Neural cell (in vitro differentiated cells): ENCODE measurements around the gene SMTNL1. TPM values are rescaled to one million over a fixed set of nuclear protein-coding genes. Genes with fewer than 3 reads are reported as not detected.

Experiments
- H2AFZ ChIP-seq: fragments of 200-600, 300-800 bp; sonication (generic), shearing (Covaris generic); 2 replicates; pipeline ENCODE4 v1.6.0; 2014; ENCODE audit warnings: low read depth, mild to moderate bottlenecking, antibody characterized with exemption, low read length, moderate library complexity
- H3F3A ChIP-seq: fragments of 200-600 bp; shearing (Covaris generic); 2 replicates; pipeline ENCODE4 v1.6.1; 2016; ENCODE audit warnings: mild to moderate bottlenecking, moderate library complexity, mixed read lengths, antibody characterized with exemption, low read length; ENCODE audit not compliant: insufficient read depth, poor library complexity, severe bottlenecking
- H3K27ac ChIP-seq: fragments of 200-600, 300-800 bp; sonication (generic), shearing (Covaris generic); 2 replicates; pipeline ENCODE4 v1.5.1; 2014; ENCODE audit warnings: mild to moderate bottlenecking, low read length, moderate library complexity
- H3K27me3 ChIP-seq: fragments of 300-800, 200-600 bp; sonication (generic), shearing (Covaris generic); 2 replicates; pipeline ENCODE4 v1.6.0; 2014; ENCODE audit warnings: mild to moderate bottlenecking, low read depth, low read length, moderate library complexity; ENCODE audit not compliant: insufficient read depth
- H3K36me3 ChIP-seq: fragments of 300-800, 200-600 bp; sonication (generic), shearing (Covaris generic); 2 replicates; pipeline ENCODE4 v1.5.1; 2014; ENCODE audit warnings: mild to moderate bottlenecking, antibody characterized with exemption, low read length, moderate library complexity; ENCODE audit not compliant: insufficient read depth
- H3K4me2 ChIP-seq: fragments of 300-800, 200-600 bp; sonication (generic), shearing (Covaris generic); 2 replicates; pipeline ENCODE4 v1.6.0; 2014; ENCODE audit warnings: mild to moderate bottlenecking, low read length
- H3K4me3 ChIP-seq: fragments of 300-800, 200-600 bp; sonication (generic), shearing (Covaris generic); 2 replicates; pipeline ENCODE4 v1.5.1; 2014; ENCODE audit warnings: mild to moderate bottlenecking, low read length, moderate library complexity
- H3K79me2 ChIP-seq: fragments of 200-600 bp; shearing (Covaris generic); replicated peaks from 2 replicates; pipeline ENCODE4 v1.6.0; 2014; ENCODE audit warnings: mild to moderate bottlenecking, low read length, moderate library complexity; ENCODE audit not compliant: insufficient read depth
- H3K9ac ChIP-seq: fragments of 300-800, 200-600 bp; sonication (generic), shearing (Covaris generic); 2 replicates; pipeline ENCODE4 v1.6.1; 2016; ENCODE audit warnings: mild to moderate bottlenecking, low read length, mixed read lengths
- H3K9me2 ChIP-seq: fragments of 200-600 bp; shearing (Covaris generic); 2 replicates; pipeline ENCODE4 v1.6.1; 2016; ENCODE audit warnings: mild to moderate bottlenecking, low read length, mixed read lengths; ENCODE audit not compliant: insufficient read depth
- H3K9me3 ChIP-seq: fragments of 200-600, 300-800 bp; sonication (generic), shearing (Covaris generic); 2 replicates; pipeline ENCODE4 v1.6.1; 2016; ENCODE audit warnings: mild to moderate bottlenecking, mixed run types, low read length, moderate library complexity, mixed read lengths
- H4K20me1 ChIP-seq: fragments of 200-600 bp; shearing (Covaris generic); 2 replicates; pipeline ENCODE4 v1.6.1; 2016; ENCODE audit warnings: mild to moderate bottlenecking, mixed run types; ENCODE audit not compliant: insufficient read depth
- EP300 ChIP-seq: fragments of 450-650 bp; conservative IDR thresholded peaks from 2 replicates; pipeline ENCODE4 v1.6.1; 2014; ENCODE audit warnings: antibody characterized with exemption, mild to moderate bottlenecking, moderate library complexity; ENCODE audit not compliant: poor library complexity, severe bottlenecking
- EZH2 ChIP-seq: fragments of 200-600, 300-800 bp; shearing (Covaris generic), sonication (generic); IDR thresholded peaks from 2 replicates; pipeline ENCODE4 v1.6.1; 2014; ENCODE audit warnings: antibody characterized with exemption, low read length, borderline replicate concordance, mild to moderate bottlenecking; ENCODE audit not compliant: insufficient read depth, poor library complexity, severe bottlenecking
- MXI1 ChIP-seq: fragments of 450-650 bp; conservative IDR thresholded peaks from 2 replicates; pipeline ENCODE4 v1.6.1; 2014; ENCODE audit warnings: antibody characterized with exemption, mild to moderate bottlenecking; ENCODE audit not compliant: poor library complexity, severe bottlenecking
- POLR2AphosphoS5 ChIP-seq: IDR thresholded peaks from 2 replicates; pipeline ENCODE4 v1.6.1; 2012
- RAD21 ChIP-seq: fragments of 450-650 bp; conservative IDR thresholded peaks from 2 replicates; pipeline ENCODE4 v1.6.1; 2014; ENCODE audit warnings: antibody characterized with exemption, mild to moderate bottlenecking, moderate library complexity
- SMC3 ChIP-seq: fragments of 450-650 bp; conservative IDR thresholded peaks from 2 replicates; pipeline ENCODE4 v1.6.1; 2014; ENCODE audit warnings: antibody characterized with exemption, mild to moderate bottlenecking, moderate library complexity; ENCODE audit not compliant: poor library complexity
- TAF1 ChIP-seq: IDR thresholded peaks from 2 replicates; pipeline ENCODE4 v1.6.1; 2012; ENCODE audit warnings: low read depth
- polyA plus RNA-seq: library from polyadenylated mRNA; depleted of rRNA; stranded (reverse); fragments of >200 nt; gene quantifications from 2 replicates; pipeline ENCODE4 v1.2.3, GENCODE V29; 2014
- TF ChIP-seq, protein P1 (sequence below): IDR thresholded peaks from 2 replicates; pipeline ENCODE4 v1.6.1; 2012; ENCODE audit warnings: borderline replicate concordance
- TF ChIP-seq, protein P2 (sequence below): fragments of 450-650 bp; IDR thresholded peaks from 2 replicates; pipeline ENCODE4 v1.5.1; 2014; ENCODE audit warnings: antibody characterized with exemption, mild to moderate bottlenecking, moderate library complexity; ENCODE audit not compliant: poor library complexity, severe bottlenecking

Gene SMTNL1
- polyA plus RNA-seq, 1 donor from 2014 or later, result not detected

DNA sequence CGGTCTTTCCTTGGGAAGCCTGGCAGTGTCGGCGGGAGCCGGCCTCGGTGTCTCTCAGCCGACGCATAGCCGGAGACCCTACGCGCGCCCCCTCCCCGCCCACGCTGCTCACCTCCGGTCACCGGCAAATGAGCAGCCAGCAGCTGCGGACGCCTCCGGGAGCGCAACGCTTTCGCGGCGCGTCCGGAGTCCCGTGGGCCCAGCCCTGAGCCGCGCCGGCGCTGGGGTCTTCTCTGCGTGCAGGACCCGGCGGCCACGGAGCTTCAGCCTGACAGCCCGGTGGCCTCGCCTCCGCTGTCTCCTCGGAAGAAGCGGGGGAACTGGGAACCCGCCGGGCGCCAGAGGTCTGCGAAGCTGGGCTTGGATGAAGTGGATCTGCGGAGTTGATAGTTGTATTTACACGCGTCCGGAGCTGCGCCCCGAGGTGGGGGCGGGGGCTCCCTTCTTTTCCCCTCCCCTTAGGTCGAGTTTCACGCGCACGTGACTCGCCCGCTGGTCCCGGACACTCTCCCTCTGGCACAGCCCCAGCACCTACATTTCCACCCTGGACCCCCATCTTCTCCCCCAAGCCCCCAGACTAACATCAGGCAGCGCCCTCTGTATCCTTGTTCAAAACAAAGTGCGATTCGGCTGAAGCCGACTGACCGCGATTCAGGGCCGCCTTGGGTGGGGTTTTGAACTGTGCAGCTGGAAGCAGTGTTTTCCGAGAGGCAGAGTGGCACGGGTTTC is 21.9 kb upstream of the SMTNL1 start, which contains the start of gene SLC43A1:
SLC43A1 (minus strand) TSS at position 371 of the 729 bp plus-strand sequence. CDS start 1,591 bp downstream, outside the sequence.
- Histone ChIP-seq H3F3A (no peaks in the 10 kb centered on the region), H3K9me3 (no peaks in the 10 kb centered on the region), H3K79me2 (no peaks in the 10 kb centered on the region), H3K4me3 (peak within 1 kb of the TSS; percentile 77), H3K36me3 (no peaks in the 10 kb centered on the region), H2AFZ (no peak within 1 kb of the TSS), H3K27ac (no peak within 1 kb of the TSS), H3K4me2 (peak within 1 kb of the TSS; percentile 42), H4K20me1 (no peaks in the 10 kb centered on the region), H3K9me2 (no peaks in the 10 kb centered on the region), H3K9ac (peak within 1 kb of the TSS; percentile 30), H3K27me3 (peaks cover 58% of the 10 kb centered on the region)
- TF ChIP-seq, protein P1, sequence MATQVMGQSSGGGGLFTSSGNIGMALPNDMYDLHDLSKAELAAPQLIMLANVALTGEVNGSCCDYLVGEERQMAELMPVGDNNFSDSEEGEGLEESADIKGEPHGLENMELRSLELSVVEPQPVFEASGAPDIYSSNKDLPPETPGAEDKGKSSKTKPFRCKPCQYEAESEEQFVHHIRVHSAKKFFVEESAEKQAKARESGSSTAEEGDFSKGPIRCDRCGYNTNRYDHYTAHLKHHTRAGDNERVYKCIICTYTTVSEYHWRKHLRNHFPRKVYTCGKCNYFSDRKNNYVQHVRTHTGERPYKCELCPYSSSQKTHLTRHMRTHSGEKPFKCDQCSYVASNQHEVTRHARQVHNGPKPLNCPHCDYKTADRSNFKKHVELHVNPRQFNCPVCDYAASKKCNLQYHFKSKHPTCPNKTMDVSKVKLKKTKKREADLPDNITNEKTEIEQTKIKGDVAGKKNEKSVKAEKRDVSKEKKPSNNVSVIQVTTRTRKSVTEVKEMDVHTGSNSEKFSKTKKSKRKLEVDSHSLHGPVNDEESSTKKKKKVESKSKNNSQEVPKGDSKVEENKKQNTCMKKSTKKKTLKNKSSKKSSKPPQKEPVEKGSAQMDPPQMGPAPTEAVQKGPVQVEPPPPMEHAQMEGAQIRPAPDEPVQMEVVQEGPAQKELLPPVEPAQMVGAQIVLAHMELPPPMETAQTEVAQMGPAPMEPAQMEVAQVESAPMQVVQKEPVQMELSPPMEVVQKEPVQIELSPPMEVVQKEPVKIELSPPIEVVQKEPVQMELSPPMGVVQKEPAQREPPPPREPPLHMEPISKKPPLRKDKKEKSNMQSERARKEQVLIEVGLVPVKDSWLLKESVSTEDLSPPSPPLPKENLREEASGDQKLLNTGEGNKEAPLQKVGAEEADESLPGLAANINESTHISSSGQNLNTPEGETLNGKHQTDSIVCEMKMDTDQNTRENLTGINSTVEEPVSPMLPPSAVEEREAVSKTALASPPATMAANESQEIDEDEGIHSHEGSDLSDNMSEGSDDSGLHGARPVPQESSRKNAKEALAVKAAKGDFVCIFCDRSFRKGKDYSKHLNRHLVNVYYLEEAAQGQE, result no peak
- TF ChIP-seq SMC3, result peak; percentile 10
- TF ChIP-seq EP300, result no peak
- TF ChIP-seq EZH2, result peak; percentile 13

DNA sequence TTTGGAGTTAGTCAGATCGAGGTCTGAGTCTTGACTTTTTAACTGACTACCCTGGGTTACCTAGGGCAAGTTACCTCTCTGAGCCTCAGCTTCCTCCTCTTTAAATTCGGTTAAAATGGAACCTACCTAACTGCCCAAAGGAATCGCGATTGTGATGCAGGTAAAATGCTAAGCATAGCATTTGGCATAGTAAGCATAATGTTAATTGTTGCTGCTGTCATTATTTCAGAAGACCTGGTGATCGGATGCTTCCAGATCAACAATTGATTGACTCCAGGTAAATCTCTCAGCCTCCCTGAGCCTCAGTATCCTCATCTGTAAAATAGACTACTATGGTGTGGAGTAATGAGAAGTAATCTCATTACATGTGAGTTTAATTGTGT is 21.3 kb upstream of the SMTNL1 start:
- TF ChIP-seq EP300, result no peak
- no peak for TF ChIP-seq SMC3
- TF ChIP-seq EZH2, result no peak
- TF ChIP-seq, protein P1, result no peak
- TF ChIP-seq, protein P2, sequence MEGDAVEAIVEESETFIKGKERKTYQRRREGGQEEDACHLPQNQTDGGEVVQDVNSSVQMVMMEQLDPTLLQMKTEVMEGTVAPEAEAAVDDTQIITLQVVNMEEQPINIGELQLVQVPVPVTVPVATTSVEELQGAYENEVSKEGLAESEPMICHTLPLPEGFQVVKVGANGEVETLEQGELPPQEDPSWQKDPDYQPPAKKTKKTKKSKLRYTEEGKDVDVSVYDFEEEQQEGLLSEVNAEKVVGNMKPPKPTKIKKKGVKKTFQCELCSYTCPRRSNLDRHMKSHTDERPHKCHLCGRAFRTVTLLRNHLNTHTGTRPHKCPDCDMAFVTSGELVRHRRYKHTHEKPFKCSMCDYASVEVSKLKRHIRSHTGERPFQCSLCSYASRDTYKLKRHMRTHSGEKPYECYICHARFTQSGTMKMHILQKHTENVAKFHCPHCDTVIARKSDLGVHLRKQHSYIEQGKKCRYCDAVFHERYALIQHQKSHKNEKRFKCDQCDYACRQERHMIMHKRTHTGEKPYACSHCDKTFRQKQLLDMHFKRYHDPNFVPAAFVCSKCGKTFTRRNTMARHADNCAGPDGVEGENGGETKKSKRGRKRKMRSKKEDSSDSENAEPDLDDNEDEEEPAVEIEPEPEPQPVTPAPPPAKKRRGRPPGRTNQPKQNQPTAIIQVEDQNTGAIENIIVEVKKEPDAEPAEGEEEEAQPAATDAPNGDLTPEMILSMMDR, result no peak
- TF ChIP-seq POLR2AphosphoS5, result no peak
- TF ChIP-seq RAD21, result no peak
- no peak for TF ChIP-seq MXI1
- TF ChIP-seq TAF1, result no peak
- peak overlapping the region; percentile 42 for H3K4me2 ChIP-seq
- H3K27ac ChIP-seq, result no peak overlapping the region
- H3F3A ChIP-seq, result no peaks in the 10 kb centered on the region
- H3K27me3 ChIP-seq, result peaks cover 58% of the 10 kb centered on the region
- no peaks in the 10 kb centered on the region for H4K20me1 ChIP-seq
- H2AFZ ChIP-seq, result no peak overlapping the region
- H3K36me3 ChIP-seq, result no peaks in the 10 kb centered on the region
- no peaks in the 10 kb centered on the region for H3K9me2 ChIP-seq
- no peak overlapping the region for H3K9ac ChIP-seq
- peak overlapping the region; percentile 77 for H3K4me3 ChIP-seq
- H3K79me2 ChIP-seq, result no peaks in the 10 kb centered on the region
- no peaks in the 10 kb centered on the region for H3K9me3 ChIP-seq
